ENCODE measurements around the gene SYNRG. TPM values are rescaled to one million over a fixed set of nuclear protein-coding genes. Genes with fewer than 3 reads are reported as not detected.

SYNRG gene
- total and polyA plus RNA-seq, 2 of the 13 experiments (the other 11 are each of a cell fraction or from before 2014, with no cell fraction given) = 7.3 to 8.7 TPM

GRCh38 chr17:37570527-37571093 lies 38.6 kb downstream of the SYNRG start (continued):
- TF ChIP-seq, protein P1, sequence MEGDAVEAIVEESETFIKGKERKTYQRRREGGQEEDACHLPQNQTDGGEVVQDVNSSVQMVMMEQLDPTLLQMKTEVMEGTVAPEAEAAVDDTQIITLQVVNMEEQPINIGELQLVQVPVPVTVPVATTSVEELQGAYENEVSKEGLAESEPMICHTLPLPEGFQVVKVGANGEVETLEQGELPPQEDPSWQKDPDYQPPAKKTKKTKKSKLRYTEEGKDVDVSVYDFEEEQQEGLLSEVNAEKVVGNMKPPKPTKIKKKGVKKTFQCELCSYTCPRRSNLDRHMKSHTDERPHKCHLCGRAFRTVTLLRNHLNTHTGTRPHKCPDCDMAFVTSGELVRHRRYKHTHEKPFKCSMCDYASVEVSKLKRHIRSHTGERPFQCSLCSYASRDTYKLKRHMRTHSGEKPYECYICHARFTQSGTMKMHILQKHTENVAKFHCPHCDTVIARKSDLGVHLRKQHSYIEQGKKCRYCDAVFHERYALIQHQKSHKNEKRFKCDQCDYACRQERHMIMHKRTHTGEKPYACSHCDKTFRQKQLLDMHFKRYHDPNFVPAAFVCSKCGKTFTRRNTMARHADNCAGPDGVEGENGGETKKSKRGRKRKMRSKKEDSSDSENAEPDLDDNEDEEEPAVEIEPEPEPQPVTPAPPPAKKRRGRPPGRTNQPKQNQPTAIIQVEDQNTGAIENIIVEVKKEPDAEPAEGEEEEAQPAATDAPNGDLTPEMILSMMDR (CRISPR knock-in tag; IDR thresholded peaks at IDR 0.05) = peak; percentile 85
- TF ChIP-seq YEATS4 (CRISPR knock-in tag; IDR thresholded peaks at IDR 0.05; ENCODE audit: borderline replicate concordance) (no peak), ZNF121 (CRISPR knock-in tag; IDR thresholded peaks at IDR 0.05) (no peak), ZNF549 (CRISPR knock-in tag; IDR thresholded peaks at IDR 0.05) (no peak), SMC3 (IDR thresholded peaks at IDR 0.05; ENCODE audit: low read length) (peak; percentile 53), ZBTB20 (CRISPR knock-in tag; IDR thresholded peaks at IDR 0.05; ENCODE audit: borderline replicate concordance, low read depth) (no peak), NFKBIZ (CRISPR knock-in tag; IDR thresholded peaks at IDR 0.05) (no peak), ZNF781 (CRISPR knock-in tag; IDR thresholded peaks at IDR 0.05; ENCODE audit: borderline replicate concordance, not compliant biosample characterization) (no peak), ZNF609 (CRISPR knock-in tag; IDR thresholded peaks at IDR 0.05; ENCODE audit: borderline replicate concordance) (no peak), TEAD3 (CRISPR knock-in tag; optimal IDR thresholded peaks at IDR 0.05; ENCODE audit: borderline replicate concordance) (peak; percentile 25), ZNF512 (CRISPR knock-in tag; IDR thresholded peaks at IDR 0.05) (no peak), STAG1 (CRISPR knock-in tag; IDR thresholded peaks at IDR 0.05) (peak; percentile 77)
- TF ChIP-seq, protein P2, sequence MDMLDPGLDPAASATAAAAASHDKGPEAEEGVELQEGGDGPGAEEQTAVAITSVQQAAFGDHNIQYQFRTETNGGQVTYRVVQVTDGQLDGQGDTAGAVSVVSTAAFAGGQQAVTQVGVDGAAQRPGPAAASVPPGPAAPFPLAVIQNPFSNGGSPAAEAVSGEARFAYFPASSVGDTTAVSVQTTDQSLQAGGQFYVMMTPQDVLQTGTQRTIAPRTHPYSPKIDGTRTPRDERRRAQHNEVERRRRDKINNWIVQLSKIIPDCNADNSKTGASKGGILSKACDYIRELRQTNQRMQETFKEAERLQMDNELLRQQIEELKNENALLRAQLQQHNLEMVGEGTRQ (IDR thresholded peaks at IDR 0.05; ENCODE audit: low read depth, low read length) = no peak
- TF ChIP-seq, protein P2 (CRISPR knock-in tag; IDR thresholded peaks at IDR 0.05; ENCODE audit: borderline replicate concordance) = no peak

All from HepG2 (cell line).